ENCODE data around the gene FBXL7.

The FBXL7 gene

GRCh38 chr5:15463231-15463980, 36.6 kb upstream of the FBXL7 start:
- no peaks in the 10 kb centered on the region for H3K4me1 ChIP-seq (ENCODE audit: insufficient read depth, low read length, severe bottlenecking)
- no peaks in the 10 kb centered on the region for H3K79me2 ChIP-seq (ENCODE audit: insufficient read depth, low read length)
- H3K27ac ChIP-seq (ENCODE audit: low read depth, low read length, poor library complexity, severe bottlenecking), result no peak overlapping the region
- H3K9me3 ChIP-seq (ENCODE audit: low read length), result no peaks in the 10 kb centered on the region
- no peak overlapping the region for H3K4me3 ChIP-seq (ENCODE audit: low read depth, low read length, poor library complexity, severe bottlenecking)
- no peak overlapping the region for H3K9ac ChIP-seq (ENCODE audit: low read length)
- TF ChIP-seq EZH2 (IDR thresholded peaks at IDR 0.05; ENCODE audit: borderline replicate concordance, low read length) (no peak), CTCF (IDR thresholded peaks at IDR 0.05; ENCODE audit: low read length) (peak; percentile 11; the same call in 1 of the 2 replicates)
- no peak overlapping the region for H3K4me2 ChIP-seq (ENCODE audit: low read length)
- H3F3A ChIP-seq (ENCODE audit: insufficient read depth, low read length), result no peaks in the 10 kb centered on the region
- no peaks in the 10 kb centered on the region for H3K27me3 ChIP-seq (ENCODE audit: insufficient read depth, low read length)
- no peak overlapping the region for H2AFZ ChIP-seq (ENCODE audit: low read length)
- H4K20me1 ChIP-seq (ENCODE audit: insufficient read depth, low read length), result no peaks in the 10 kb centered on the region
- H3K9me2 ChIP-seq (ENCODE audit: low read depth, low read length), result no peaks in the 10 kb centered on the region
- no peaks in the 10 kb centered on the region for H3K36me3 ChIP-seq (ENCODE audit: insufficient read depth, low read length)

- H4K20me1 ChIP-seq (ENCODE audit: insufficient read depth, low read length), result no peaks in the 10 kb centered on the region
- no peak overlapping the region for H3K4me3 ChIP-seq (ENCODE audit: low read depth, low read length, poor library complexity, severe bottlenecking)
- H3K9me2 ChIP-seq (ENCODE audit: low read depth, low read length), result no peaks in the 10 kb centered on the region
- no peaks in the 10 kb centered on the region for H3K9me3 ChIP-seq (ENCODE audit: low read length)
- no peaks in the 10 kb centered on the region for H3K27me3 ChIP-seq (ENCODE audit: insufficient read depth, low read length)
- H3K36me3 ChIP-seq (ENCODE audit: insufficient read depth, low read length), result no peaks in the 10 kb centered on the region
- no peak overlapping the region for H3K9ac ChIP-seq (ENCODE audit: low read length)
- no peak overlapping the region for H2AFZ ChIP-seq (ENCODE audit: low read length)
- no peaks in the 10 kb centered on the region for H3K4me1 ChIP-seq (ENCODE audit: insufficient read depth, low read length, severe bottlenecking)
- H3K4me2 ChIP-seq (ENCODE audit: low read length), result no peak overlapping the region
- no peaks in the 10 kb centered on the region for H3K79me2 ChIP-seq (ENCODE audit: insufficient read depth, low read length)
- no peaks in the 10 kb centered on the region for H3F3A ChIP-seq (ENCODE audit: insufficient read depth, low read length)
- no peak overlapping the region for H3K27ac ChIP-seq (ENCODE audit: low read depth, low read length, poor library complexity, severe bottlenecking)
- peak; percentile 27; the same call in 1 of the 2 replicates for TF ChIP-seq CTCF (IDR thresholded peaks at IDR 0.05; ENCODE audit: low read length)
- TF ChIP-seq EZH2 (IDR thresholded peaks at IDR 0.05; ENCODE audit: borderline replicate concordance, low read length), result no peak
These were observed 27.9 kb upstream of the FBXL7 start for GRCh38 chr5:15472116-15472515.

- Histone ChIP-seq H3K36me3 (ENCODE audit: insufficient read depth, low read length) (no peaks in the 10 kb centered on the region), H4K20me1 (ENCODE audit: insufficient read depth, low read length) (no peaks in the 10 kb centered on the region), H3K9ac (ENCODE audit: low read length) (no peak overlapping the region), H2AFZ (ENCODE audit: low read length) (no peak overlapping the region), H3K27ac (ENCODE audit: low read depth, low read length, poor library complexity, severe bottlenecking) (no peak overlapping the region), H3K9me2 (ENCODE audit: low read depth, low read length) (no peaks in the 10 kb centered on the region), H3K4me3 (ENCODE audit: low read depth, low read length, poor library complexity, severe bottlenecking) (no peak overlapping the region), H3K4me1 (ENCODE audit: insufficient read depth, low read length, severe bottlenecking) (no peaks in the 10 kb centered on the region), H3K4me2 (ENCODE audit: low read length) (no peak overlapping the region), H3K9me3 (ENCODE audit: low read length) (no peaks in the 10 kb centered on the region), H3K27me3 (ENCODE audit: insufficient read depth, low read length) (no peaks in the 10 kb centered on the region), H3K79me2 (ENCODE audit: insufficient read depth, low read length) (no peaks in the 10 kb centered on the region), H3F3A (ENCODE audit: insufficient read depth, low read length) (no peaks in the 10 kb centered on the region)
- TF ChIP-seq EZH2 (IDR thresholded peaks at IDR 0.05; ENCODE audit: borderline replicate concordance, low read length), result no peak
- no peak for TF ChIP-seq CTCF (IDR thresholded peaks at IDR 0.05; ENCODE audit: low read length)
These were observed 25.7 kb upstream of the FBXL7 start for GRCh38 chr5:15474143-15474719.
